Sigmoid colon (tissue), 3 donors: ENCODE data around the gene EGR1.
A peak's percentile ranks its signal among the peaks of the same experiment; 100 is the strongest.

Experiments used
- POLR2A ChIP-seq, 2 donors: fragments of 450-650 bp; IDR thresholded peaks; one replicate each; pipeline ENCODE4 v1.6.1; 2016; ENCODE audit warnings: antibody characterized with exemption in 2 of 2, mild to moderate bottlenecking in 2 of 2, moderate library complexity in 2 of 2
- TF ChIP-seq, protein P1 (sequence below), 4 experiments: fragments of 450-650 bp in 3 of 4; fragments of 200-600 bp in 1 of 4; IDR thresholded peaks; one replicate each; pipeline ENCODE4 v1.5.1; 2016 to 2019; ENCODE audit warnings: antibody characterized with exemption in 4 of 4, mild to moderate bottlenecking in 3 of 4, moderate library complexity in 2 of 4

DNA sequence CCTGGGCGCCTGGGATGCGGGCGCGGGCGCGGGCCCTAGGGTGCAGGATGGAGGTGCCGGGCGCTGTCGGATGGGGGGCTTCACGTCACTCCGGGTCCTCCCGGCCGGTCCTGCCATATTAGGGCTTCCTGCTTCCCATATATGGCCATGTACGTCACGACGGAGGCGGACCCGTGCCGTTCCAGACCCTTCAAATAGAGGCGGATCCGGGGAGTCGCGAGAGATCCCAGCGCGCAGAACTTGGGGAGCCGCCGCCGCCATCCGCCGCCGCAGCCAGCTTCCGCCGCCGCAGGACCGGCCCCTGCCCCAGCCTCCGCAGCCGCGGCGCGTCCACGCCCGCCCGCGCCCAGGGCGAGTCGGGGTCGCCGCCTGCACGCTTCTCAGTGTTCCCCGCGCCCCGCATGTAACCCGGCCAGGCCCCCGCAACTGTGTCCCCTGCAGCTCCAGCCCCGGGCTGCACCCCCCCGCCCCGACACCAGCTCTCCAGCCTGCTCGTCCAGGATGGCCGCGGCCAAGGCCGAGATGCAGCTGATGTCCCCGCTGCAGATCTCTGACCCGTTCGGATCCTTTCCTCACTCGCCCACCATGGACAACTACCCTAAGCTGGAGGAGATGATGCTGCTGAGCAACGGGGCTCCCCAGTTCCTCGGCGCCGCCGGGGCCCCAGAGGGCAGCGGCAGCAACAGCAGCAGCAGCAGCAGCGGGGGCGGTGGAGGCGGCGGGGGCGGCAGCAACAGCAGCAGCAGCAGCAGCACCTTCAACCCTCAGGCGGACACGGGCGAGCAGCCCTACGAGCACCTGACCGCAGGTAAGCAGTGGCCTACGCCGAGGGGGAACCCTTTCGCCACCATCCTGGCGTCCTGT lies at the start of gene EGR1:
- TF ChIP-seq, protein P1, sequence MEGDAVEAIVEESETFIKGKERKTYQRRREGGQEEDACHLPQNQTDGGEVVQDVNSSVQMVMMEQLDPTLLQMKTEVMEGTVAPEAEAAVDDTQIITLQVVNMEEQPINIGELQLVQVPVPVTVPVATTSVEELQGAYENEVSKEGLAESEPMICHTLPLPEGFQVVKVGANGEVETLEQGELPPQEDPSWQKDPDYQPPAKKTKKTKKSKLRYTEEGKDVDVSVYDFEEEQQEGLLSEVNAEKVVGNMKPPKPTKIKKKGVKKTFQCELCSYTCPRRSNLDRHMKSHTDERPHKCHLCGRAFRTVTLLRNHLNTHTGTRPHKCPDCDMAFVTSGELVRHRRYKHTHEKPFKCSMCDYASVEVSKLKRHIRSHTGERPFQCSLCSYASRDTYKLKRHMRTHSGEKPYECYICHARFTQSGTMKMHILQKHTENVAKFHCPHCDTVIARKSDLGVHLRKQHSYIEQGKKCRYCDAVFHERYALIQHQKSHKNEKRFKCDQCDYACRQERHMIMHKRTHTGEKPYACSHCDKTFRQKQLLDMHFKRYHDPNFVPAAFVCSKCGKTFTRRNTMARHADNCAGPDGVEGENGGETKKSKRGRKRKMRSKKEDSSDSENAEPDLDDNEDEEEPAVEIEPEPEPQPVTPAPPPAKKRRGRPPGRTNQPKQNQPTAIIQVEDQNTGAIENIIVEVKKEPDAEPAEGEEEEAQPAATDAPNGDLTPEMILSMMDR (IDR thresholded peaks at IDR 0.05), result peak in 2 of 4 experiments; percentile 11 to 13
- peak; percentile 41 to 49 for TF ChIP-seq POLR2A (IDR thresholded peaks at IDR 0.05)
